CD4-positive, alpha-beta T cell treated with Interleukin-4 for 4 hours (primary cell): ENCODE data around the gene BTNL8.

Experiments used
- DNase-seq: peaks from one replicate; pipeline ENCODE4 v3.0.0-alpha.2; 2020

BTNL8 gene, protein sequence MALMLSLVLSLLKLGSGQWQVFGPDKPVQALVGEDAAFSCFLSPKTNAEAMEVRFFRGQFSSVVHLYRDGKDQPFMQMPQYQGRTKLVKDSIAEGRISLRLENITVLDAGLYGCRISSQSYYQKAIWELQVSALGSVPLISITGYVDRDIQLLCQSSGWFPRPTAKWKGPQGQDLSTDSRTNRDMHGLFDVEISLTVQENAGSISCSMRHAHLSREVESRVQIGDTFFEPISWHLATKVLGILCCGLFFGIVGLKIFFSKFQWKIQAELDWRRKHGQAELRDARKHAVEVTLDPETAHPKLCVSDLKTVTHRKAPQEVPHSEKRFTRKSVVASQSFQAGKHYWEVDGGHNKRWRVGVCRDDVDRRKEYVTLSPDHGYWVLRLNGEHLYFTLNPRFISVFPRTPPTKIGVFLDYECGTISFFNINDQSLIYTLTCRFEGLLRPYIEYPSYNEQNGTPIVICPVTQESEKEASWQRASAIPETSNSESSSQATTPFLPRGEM

DNA sequence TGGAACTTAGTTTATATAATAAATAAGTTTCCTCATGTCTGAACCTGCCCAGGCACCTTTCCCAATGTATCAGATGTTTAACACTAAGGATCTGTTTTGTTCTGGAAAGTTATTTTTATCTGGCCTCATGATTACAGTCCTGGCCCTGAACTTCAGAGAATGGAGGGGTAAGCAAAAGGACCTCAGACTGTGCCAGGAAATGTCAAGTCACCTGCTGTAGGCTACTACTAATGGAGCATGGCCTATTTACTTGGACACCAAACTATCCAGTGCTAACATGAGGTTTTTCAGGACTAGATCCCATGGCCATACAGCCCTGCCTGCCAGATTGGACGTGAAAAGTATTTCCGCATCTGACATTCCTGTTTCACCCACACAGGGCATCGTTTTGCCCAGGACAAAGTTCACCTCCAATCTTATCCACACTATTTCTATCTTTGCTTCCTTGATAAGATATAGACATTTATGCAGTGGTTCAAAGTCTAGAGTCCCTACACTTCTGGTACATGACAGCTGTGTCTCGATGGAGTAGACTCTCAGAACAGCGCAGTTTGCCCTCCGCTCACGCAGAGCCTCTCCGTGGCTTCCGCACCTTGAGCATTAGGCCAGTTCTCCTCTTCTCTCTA is at the start of gene BTNL8:
TSS of gene BTNL8 (plus strand) at position 539 of the 626 bp plus-strand sequence. CDS start 152 bp downstream, outside the sequence.
- DNase-seq, result no peak

DNA sequence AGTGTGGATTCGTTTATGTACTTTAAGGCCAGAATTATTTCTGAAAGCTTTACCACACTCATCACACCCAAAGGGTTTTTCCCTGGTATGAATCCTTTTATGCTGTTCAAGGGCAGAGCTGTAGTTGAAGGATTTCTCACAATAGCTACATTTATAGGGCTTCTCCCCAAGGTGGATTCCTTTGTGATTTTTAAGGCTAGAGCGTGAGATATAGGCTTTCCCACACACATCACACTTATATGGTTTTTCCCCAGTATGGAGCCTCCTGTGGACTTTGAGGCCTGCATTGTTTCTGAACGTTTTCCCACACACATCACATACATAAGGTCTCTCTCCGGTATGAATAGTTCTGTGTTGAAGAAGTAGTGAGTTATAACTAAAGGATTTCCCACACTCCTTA is 49.1 kb upstream of the BTNL8 start:
- no peak for DNase-seq

DNA sequence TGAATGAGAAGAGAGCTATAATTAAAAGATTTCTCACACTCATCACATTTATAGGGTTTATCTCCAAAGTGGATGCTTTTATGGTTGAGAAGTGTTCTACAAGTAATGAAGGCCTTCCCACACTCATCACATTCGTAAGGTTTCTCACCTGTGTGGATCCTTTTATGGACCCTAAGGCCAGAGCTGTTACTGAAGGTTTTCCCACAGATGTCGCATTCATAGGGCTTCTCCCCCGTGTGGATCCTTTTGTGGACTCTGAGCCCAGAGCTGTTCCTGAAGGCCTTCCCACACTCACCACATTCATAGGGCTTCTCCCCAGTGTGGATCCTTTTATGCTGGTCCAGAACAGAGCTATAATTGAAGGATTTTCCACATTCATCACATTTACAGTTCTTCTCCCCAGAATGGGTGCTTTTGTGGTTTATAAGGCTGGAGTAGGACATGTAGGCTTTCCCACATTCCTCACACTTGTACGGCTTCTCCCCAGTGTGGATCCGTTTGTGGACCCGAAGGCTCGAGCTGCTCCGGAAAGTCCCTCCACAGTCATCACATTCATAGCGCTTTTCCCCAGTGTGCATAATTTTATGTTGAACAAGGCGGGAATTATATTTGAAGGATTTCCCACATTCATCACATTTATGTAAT is 48.4 kb upstream of the BTNL8 start:
- DNase-seq, result no peak

DNA sequence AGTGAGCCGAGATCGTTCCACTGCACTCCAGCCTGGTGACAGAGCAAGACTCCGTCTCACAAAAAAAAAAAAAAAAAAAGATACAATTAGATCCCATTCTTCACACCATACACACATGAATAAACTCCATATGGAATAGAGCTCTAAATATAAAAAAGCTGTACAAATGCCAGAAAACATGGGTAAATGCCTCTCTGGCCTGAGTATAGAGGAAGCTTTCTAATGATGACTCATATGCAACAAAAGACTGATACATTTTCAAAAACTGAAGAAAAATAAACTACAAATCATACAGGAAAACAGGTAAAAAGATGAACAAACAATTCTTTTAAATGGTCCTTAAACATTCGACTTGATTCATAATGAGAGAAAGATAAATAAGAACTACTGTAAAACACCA is 46.5 kb upstream of the BTNL8 start:
- DNase-seq, result no peak

DNA sequence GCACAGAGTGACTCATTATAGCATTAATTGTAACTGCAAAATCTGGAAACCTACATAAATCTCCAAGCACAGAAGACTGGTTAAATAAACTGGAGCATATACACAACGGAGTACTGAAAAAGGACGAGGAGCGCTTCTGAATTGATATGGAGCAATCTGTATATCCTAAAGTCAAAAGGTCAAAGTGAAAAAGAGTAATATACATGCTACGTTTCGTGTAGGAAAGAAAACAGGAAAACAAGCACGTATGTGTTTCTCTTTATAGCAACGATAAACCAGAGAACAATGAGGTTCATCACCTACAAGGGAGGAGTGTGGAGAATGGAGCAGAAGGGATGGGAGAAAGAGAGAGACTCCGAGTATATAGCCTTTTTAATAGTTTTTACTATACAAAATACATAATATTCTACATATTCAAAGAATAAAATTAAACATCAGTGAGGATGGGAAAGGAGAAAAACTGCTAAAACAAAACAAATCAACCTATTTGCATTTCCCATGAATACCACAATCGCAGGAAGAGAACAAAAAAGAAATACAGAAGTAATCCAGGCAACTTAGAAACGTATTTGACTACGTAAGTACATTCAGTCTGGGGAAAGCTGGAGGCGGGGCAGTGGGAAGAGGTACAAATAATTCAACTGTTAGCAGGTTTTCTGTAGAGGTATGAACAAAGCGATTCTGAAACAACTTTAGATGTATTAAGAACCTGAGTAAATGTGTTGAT is 45.7 kb upstream of the BTNL8 start:
- DNase-seq, result no peak

DNA sequence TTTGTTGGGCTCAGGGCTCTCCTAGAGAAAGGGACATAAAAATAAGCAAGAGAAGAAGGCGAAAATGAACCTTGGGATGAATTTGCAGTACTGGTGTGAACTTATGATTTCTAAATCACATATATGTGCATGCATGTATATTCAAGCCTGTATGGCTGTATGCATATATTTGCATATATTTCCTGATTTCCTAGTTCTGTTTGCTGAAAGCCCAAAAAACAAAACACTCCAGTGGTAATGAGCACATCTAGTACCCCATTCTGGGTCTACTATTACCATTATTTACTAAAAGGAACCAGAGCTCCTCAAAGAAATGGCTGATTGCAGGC is 45.1 kb upstream of the BTNL8 start:
- no peak for DNase-seq

DNA sequence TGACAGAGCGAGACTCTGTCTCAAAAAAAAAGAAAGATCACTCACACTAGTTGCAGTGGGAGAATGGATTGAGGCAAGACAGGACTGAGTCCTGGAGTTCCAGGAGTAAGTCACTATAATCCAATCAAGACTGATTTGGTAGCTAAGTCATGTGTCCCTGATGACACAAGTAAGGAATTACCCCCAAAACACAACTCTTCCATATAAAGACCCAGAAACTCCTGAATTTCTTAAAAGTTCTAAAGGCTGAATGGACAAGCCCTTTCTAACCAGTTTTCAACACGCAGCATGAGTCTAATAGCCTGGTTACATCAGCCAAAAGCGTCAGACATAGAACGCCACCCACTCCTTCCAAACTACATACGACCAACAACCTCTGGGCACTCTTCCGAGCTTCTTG is 40.4 kb upstream of the BTNL8 start:
- DNase-seq, result no peak

DNA sequence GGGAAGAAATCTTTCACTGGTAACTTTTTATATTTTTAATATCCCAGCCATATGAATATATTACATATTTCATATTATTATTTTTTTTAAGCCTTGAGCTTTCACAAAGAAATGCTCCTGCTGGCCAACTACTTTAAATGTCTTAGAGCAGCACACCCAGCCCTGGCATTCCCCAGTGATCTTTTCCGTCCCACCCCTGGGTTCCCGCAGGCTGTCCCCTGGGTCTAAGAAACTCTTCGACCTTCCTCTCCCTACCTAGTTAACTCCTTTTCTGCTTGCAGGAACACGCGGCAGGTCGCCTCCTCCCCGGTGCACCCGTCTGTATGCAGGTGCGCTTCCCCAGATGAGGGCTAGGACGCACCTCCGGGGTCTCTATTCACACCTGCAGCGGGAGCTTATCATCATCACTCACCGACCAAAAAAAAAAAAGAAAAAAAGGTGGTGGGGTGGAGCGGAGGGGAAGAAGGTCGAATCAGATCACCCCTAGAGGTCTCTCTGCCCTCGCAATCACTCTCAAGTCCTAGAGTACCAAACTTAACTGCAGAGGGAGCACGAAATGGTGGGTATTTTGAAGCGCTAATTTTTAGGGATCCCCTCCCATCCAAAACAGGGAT is 38.6 kb upstream of the BTNL8 start:
- peak; percentile 77 for DNase-seq

DNA sequence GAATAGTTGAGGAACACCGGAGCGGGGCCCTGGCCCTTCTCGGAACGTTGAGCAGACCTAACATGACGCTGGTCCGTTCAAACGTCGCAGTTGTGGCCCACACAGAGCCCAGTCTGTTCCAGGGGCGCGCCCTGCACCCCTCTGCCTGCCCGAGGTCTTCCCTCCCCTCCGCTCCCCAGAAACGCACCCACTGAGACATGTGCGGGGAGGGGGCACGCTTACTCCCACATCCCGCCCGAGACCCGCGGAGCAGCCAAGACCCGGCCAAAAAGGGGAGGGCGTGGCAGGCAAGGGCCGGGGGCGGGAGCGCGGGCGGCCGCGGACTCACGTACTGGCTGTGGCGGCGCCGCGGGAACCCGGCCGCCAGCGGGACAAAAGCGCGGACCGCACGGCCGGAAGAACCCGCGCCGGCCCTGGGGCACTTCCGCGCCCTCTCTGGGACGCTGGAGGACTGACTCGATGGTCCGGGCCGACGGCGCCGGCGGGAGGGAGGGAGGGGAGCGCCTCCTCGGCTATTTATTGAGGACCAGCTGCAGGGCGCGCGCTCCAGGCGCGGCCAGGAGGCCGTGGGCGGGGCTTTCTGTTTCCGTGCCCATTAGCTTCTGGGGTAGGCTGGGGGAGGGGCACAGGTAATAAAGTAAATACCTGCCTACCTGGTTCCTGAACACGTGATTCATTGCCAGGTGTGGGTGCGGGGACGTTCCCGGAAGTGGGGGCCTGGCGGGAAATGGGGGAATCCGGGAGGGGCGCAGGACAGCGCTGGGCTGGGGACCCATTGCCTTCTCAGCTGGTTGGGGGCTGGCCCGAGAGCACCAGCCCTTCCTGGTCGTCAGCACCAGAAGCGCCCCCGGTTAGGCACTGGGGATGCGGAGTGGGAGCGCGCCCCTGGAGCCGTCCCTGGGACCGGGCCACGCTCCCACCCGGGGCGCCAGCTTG is 37.8 kb upstream of the BTNL8 start, which contains the start of gene ZFP62:
TSS of gene ZFP62 (minus strand) at position 390 of the 936 bp plus-strand sequence. CDS start at position 333, 57 bp downstream.
- DNase-seq, result peak; percentile 92

DNA sequence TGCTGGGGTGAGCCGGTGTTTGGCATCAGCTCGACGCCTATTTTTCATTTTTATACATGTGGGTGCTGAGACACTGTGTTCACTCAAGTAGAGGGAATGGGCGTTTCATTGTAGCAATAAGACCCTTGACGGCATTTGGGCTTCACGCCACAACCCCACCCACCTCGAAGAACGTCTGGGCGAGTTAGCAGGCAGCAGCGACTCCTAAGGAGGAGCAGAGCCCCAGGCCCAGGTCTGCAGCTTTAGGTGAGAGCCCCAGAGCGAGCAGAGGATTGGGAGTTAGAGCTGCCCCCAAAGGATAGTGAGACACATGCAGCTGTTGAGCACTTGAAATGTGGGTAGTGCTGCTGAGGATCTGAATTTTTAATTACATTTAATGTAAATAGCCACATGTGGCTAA is 36.3 kb upstream of the BTNL8 start:
- DNase-seq, result no peak

DNA sequence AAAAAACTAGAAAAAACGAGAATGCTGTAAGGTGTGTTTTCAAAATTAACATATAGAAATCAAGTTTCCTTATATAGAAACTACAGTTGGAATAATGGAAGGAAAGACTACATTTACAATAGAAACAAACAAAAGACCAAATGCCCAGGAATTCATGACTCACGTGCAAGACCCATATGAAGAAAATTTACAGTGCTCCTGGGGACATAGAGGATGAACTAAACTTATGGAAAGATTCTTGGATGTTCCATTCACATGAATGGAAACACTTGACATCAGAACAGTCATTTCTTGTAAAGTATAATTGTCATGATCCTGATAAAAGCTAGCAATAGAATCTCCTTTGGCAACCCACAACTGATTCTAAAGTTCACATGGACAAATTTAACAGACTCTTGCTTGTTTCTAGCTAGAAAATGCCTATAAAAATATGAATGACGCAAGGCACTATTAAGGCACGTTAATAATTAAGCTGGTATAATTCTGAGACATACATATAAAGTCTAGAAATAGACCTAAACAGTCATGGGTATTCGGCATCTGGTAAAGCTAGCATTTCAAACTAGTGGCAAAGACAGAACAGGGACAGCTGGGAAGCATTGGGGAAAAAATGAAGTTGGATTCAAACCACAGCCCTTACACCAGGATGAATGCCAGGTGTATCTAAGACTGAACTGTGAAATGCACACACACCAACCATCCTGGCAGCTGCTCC is 32.8 kb upstream of the BTNL8 start:
- no peak for DNase-seq

DNA sequence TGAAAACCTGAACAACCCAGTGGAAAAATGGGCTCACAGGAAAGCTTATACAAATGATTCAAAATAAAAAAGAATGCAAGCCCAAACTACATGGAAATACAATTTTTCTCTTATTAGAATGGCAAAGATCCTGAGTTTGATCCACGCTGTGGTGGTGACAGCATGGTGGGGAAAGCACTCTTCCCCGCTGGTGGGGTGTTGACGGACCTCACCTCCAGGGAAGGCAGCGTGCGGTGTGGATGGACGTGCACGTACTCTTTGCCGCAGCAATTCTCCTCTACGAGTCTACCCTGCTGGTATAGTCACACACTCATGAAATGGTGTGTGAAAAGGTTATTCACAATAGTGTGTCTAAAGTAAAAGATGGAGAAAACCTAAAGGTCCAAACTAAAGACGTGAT is 32.0 kb upstream of the BTNL8 start:
- no peak for DNase-seq

DNA sequence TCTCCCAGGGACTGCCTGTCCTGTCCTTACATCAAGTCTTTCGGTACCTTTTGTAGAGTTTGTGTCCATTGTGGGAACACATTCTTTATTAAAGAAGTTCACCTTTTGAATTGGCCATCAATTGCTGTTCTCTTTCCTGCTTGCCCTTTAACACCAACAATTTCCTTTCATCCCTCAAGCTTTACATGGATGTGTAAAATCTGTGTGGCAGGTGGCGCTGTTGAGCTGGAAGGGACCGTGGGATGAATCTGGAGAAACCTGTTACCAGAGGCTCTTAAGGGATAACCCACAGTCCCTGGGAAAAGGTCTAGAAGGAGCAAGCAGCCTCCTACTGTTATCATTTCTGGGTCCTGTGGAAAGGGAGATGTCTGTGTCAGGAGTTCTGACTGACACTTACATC is 30.0 kb upstream of the BTNL8 start:
- DNase-seq, result peak; percentile 59

DNA sequence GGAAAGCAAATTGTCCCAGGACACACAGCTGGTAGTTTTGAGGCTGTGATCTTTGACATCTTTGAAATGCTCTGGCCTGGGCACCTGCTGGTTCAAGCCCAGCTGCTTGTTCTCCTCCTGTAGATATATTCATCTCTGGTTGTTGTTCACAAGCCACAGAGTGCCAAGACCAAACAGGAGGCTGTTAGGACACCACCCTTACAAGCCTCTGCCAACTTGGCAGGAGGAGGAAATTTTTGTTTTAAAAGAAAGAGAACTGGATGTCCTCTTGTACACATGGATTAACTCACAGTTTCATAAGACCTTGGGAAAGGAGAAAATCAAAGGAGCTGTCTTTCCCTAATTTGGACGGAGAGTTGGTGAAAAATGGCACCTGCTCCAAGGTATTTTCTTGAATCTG is 29.4 kb upstream of the BTNL8 start:
- no peak for DNase-seq

DNA sequence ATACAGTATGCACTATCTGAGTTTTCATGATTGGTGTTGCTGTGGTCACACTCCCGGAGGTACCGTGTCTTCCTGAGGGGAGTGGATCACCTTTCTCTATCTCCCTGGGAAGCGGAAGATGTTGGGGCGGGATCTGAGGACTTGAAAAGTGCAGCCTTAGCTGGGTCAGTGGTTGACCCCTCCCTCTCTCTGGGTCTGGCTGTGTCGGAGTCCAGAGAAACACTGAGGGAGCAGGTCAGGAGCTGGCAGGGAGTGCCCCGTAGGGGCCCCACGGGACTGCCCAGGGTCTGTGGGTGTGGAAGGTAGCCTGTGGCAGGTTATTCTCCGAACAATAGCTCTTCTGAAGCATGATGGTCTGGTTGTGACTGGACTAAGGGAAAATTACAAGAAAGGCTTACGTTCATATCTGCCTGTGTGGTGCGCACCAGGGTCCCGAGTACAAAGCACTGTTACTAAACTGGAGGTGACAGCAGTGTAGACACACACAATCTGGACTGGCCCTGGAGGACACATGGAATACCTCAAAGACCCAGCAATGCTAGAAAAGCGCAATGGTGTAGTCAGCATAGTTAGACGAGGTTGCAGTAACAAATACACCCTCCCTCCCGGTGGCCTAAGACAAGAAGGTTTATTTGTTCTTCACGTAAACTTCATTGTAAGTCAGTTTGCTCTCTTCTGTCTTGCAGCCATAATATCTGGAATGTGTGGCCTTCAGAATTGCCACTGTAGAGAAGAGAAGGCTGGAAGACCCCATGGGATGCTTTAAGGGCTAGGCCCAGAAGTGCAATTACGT is 28.5 kb upstream of the BTNL8 start:
- DNase-seq, result no peak

DNA sequence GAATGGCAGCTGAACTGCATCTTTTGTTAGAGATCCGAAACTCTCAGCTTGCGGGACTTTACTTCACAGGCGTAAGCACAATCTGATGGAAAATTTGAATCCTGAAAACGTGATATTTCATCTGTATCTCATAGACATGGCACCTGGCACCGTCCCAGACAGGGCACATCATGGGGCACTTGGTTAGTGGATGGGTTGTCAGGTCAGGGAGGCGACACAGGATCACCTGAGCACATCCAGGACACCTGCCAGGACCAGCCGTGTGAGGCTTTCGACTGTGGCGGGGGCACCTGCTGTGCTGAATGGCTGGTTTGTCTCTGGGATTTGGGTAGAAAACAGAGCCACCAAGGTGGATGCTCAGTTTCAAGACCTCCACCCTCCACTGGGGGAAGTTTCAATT is 26.5 kb upstream of the BTNL8 start:
- DNase-seq, result no peak

DNA sequence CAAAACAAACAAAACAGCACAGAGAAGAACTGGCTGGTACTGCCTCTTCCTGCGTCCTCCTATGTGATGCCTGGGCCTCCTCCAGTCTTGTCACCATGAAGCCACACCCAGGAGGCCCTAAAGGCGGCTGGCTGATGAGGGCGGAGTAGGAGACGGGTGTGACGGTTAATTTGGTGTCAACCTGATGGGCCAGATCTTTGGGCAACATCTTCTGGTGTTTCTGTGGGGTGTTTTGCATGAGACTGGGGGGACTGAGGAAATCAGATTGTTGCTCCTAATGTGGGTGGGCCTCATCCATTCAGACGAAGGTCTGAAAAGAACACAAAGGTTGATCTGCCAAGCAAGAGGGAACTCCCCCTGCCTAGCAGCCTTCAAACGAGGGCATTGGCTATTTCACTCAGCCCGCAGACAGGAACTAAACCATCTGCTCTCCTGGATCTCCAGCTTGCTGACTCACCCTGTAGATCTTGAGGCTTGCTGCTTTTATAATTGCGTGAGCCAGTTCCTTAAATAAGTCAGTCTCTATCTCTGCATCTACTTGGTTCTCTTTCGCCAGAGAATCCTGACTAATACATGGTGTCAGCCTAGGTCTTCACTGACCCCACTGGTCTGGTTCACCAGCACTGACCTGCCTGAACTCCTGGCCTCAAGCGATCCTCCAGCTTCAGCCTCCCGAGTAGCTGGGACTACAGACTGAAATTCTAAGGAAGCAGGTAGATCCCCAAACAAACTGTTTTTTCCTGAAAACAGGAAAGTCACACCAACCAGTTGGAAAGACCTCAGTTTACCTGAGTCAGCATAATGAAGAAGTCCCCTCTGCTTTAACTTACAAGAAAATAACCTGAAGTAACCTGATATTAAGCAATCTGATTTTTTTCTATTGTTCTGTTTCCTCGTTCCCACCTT is 25.1 kb upstream of the BTNL8 start:
- DNase-seq, result peak; percentile 15

DNA sequence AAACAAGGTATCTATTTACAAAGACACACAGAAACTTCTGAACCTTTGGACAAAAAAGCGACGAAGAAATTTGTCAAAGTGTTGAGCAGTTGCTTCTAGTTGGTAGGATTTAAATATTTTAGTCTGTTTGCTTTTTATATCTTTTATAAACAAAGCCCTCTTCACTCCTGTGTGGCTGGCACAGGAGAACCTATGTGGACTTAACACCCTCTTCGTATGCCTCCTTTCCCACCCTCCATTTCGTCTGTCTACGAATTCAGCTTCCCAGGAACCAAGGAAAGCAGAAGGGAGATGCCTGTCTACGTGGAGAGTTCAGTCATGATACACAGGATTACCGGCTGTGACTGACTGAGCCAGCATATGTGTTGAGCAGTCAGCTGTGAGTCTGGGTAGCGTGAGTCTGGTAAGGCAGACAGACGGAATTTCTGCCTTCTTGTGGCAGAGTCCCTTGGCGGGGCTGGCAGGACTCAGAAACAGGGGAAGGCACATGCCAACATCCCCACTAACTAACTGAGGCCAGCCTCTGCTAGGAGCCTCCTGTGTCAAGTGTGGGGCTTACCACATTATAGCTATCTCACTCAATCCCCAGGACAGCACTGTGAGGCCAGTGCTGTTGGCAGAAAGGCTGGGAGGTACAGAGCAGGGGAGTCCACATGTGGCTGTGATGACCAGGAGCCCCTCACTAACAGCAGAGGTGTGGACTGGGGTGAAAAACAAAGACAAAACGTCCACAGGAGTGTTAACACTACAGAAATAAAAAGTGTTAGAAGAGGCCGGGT is 24.0 kb upstream of the BTNL8 start:
- DNase-seq, result no peak
